ENCODE results near the gene BTBD7. TPM values are rescaled to one million over a fixed set of nuclear protein-coding genes. Genes with fewer than 3 reads are reported as not detected.

Gene BTBD7
- total and polyA plus RNA-seq, 2 of the 4 experiments (the other 2 are of a cell fraction) = 11.9 to 30.5 TPM

DNA sequence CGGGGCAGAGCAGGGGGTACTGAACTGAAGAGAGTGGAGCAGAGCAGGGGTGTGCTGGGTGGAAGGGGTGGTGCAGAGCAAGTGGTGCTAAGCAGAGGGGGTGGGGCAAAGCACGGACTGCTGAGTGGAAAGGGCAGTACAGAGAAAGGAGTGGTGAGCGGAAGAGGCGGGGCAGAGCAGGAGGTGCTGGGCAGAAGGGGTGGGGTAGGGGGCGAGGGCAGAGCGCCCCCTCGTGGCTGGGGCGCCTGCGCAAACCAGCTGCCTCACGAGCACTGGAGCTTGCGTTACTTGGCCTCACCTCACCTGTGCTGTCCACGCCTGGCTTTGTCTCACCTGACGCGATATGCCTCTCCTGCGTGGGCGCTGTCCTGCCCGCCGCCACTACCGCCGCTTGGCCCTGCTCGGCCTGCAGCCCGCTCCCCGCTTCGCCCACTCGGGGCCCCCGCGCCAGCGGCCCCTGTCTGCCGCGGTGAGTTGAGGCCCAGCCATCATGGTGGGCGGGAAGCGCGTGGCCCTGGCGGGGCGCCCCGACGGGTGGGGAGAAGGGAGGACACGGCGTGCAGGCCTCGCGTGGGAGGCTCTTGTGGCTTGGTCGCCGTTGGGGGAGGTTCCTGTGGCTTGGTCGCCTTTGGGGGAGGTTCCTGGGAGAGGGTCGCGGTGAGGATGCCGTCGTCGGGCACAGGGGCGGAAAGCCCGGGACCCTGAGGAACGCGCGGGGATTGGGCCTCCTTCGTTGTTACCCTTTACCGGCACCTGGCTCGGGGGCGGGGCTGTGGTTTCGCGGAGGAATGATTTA is 14.3 kb upstream of the BTBD7 start, which contains the start of gene COX8C:
COX8C (plus strand) TSS at position 257 of the 796 bp plus-strand sequence; CDS start at position 344, 87 bp downstream.
- no peak for ATAC-seq (ENCODE audit: low read depth)
- POLR2A ChIA-PET (ENCODE audit: unreplicated experiment) = no interaction called here
- CTCF ChIA-PET = no interaction called here
- Histone ChIP-seq H3K9me3 (ENCODE audit: control insufficient read depth, insufficient read depth, low read length) (no peaks in the 10 kb centered on the region), H4K20me1 (ENCODE audit: insufficient read depth, low read length) (no peaks in the 10 kb centered on the region), H4K8ac (ENCODE audit: low read depth in 2 of 2, low read length in 2 of 2) (no peak within 1 kb of the TSS), H3K23ac (ENCODE audit: low read depth, low read length) (no peak within 1 kb of the TSS), H3K27ac (ENCODE audit: insufficient read depth, low read length) (no peak within 1 kb of the TSS), H3K9ac (ENCODE audit: low read depth, low read length) (no peak within 1 kb of the TSS), H2BK15ac (ENCODE audit: low read depth, low read length) (no peak within 1 kb of the TSS), H3K18ac (ENCODE audit: low read depth, low read length) (no peak within 1 kb of the TSS), H2AFZ (replicated peaks; ENCODE audit: low read length, poor library complexity) (no peak within 1 kb of the TSS), H3K14ac (replicated peaks; ENCODE audit: low read depth, low read length) (no peak within 1 kb of the TSS), H3K9me1 (ENCODE audit: insufficient read depth, low read length) (no peaks in the 10 kb centered on the region), H3K4me1 (ENCODE audit: control insufficient read depth, insufficient read depth, low read length) (no peaks in the 10 kb centered on the region), H3K27me3 (ENCODE audit: control insufficient read depth, insufficient read depth, low read length) (no peaks in the 10 kb centered on the region), H3K36me3 (ENCODE audit: control insufficient read depth, insufficient read depth, low read length) (no peaks in the 10 kb centered on the region), H3K56ac (ENCODE audit: extremely low read depth, insufficient read depth, low read length) (no peak within 1 kb of the TSS), H2BK120ac (ENCODE audit: low read depth, low read length) (no peak within 1 kb of the TSS), H3K4me2 (ENCODE audit: low read depth, low read length) (no peak within 1 kb of the TSS), H4K5ac (ENCODE audit: low read depth, low read length) (no peak within 1 kb of the TSS), H4K91ac (ENCODE audit: insufficient read depth, low read depth, low read length) (no peak within 1 kb of the TSS), H3K4me3 (ENCODE audit: insufficient read depth, low read depth, low read length) (no peak within 1 kb of the TSS), H2BK5ac (ENCODE audit: low read depth, low read length, poor library complexity, severe bottlenecking) (no peak within 1 kb of the TSS), H3K4ac (ENCODE audit: low read depth, low read length) (no peak within 1 kb of the TSS), H2BK20ac (ENCODE audit: low read depth, low read length) (no peak within 1 kb of the TSS), H2AK9ac (replicated peaks; ENCODE audit: low read depth, low read length, poor library complexity) (no peak within 1 kb of the TSS), H2AK5ac (ENCODE audit: low read depth, low read length) (no peak within 1 kb of the TSS), H3K79me1 (ENCODE audit: low read depth in 1 of 2, low read length in 2 of 2) (no peaks in the 10 kb centered on the region)
- in situ Hi-C loops (cut with MboI; ENCODE audit: low sequenced_read_pairs) (no loop called here), dilution Hi-C loops (cut with HindIII; ENCODE audit: low sequenced_read_pairs, unreplicated experiment) (no loop called here), intact Hi-C loops (cut with micrococcal nuclease) (loop anchor here (10.0 kb wide), 1 partner anchor 108 kb away; no protein-coding TSS in a partner anchor)
- no peak for DNase-seq
- BruUV-seq (replicated peaks) = no TSS peak
- TF ChIP-seq RAD21 (IDR thresholded peaks at IDR 0.05; ENCODE audit: low read length) (no peak), MAFK (IDR thresholded peaks at IDR 0.05; ENCODE audit: low read depth, low read length) (no peak), MAZ (IDR thresholded peaks at IDR 0.05; ENCODE audit: borderline replicate concordance, low read depth, low read length) (no peak)
- TF ChIP-seq, protein P1, sequence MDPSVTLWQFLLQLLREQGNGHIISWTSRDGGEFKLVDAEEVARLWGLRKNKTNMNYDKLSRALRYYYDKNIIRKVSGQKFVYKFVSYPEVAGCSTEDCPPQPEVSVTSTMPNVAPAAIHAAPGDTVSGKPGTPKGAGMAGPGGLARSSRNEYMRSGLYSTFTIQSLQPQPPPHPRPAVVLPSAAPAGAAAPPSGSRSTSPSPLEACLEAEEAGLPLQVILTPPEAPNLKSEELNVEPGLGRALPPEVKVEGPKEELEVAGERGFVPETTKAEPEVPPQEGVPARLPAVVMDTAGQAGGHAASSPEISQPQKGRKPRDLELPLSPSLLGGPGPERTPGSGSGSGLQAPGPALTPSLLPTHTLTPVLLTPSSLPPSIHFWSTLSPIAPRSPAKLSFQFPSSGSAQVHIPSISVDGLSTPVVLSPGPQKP (IDR thresholded peaks at IDR 0.05; ENCODE audit: borderline replicate concordance, low read depth, low read length) = no peak
- 96% methylated on average over 17 of the region's 60 CpGs; no CpG with 5 or more reads in 1 of the 2 experiments for WGBS, 2 experiments (ENCODE audit: extremely low coverage in 2 of 2, insufficient read length in 1 of 2)

Measured in IMR-90 (cell line).